HFFc6 (cell line): ENCODE measurements around the gene ACVR1C. TPM values are rescaled to one million over a fixed set of nuclear protein-coding genes. Genes with fewer than 3 reads are reported as not detected.
"Not testable (repeated sequence)": the region's sequence is repeated elsewhere in the genome, so short reads cannot be mapped to it uniquely, and the experiment has no call there.

ENCODE experiments used
- DNase-seq: peaks from one replicate; pipeline ENCODE4 v3.0.0-alpha.2; 2018
- H3K27ac Mint-ChIP-seq: 2 replicates; pipeline ENCODE4 v1.8.0; 2020; ENCODE audit warnings: mild to moderate bottlenecking, mixed read lengths
- H3K27me3 Mint-ChIP-seq: 2 replicates; pipeline ENCODE4 v1.8.0; 2021; ENCODE audit warnings: mild to moderate bottlenecking, moderate library complexity, mixed read lengths; ENCODE audit not compliant: insufficient read depth
- H3K36me3 Mint-ChIP-seq: 2 replicates; pipeline ENCODE4 v1.8.0; 2021; ENCODE audit warnings: low read depth, mixed read lengths
- H3K4me1 Mint-ChIP-seq: 2 replicates; pipeline ENCODE4 v1.8.0; 2020; ENCODE audit warnings: low read depth, mixed read lengths
- H3K4me3 Mint-ChIP-seq: 2 replicates; pipeline ENCODE4 v1.8.0; 2020; ENCODE audit warnings: mild to moderate bottlenecking, moderate library complexity, mixed read lengths
- H3K9me3 Mint-ChIP-seq: 2 replicates; pipeline ENCODE4 v1.8.0; 2020; ENCODE audit warnings: mild to moderate bottlenecking, mixed read lengths
- total RNA-seq, 6 experiments: library from RNA; stranded (reverse); fragmentation: NEBNext Ultra II Directional; extraction: Animal tissue kit (Norgen Biotek cat#: 25700); gene quantifications; 2 replicates in 1 of 6; 3 replicates in 5 of 6; pipeline ENCODE4 v1.2.3, GENCODE V29; 2021
- TF ChIP-seq, protein P1 (sequence below): fragments of 200-600 bp; sonication (generic); IDR thresholded peaks from 2 replicates; pipeline ENCODE4 v1.5.0; 2021; ENCODE audit warnings: antibody characterized with exemption, mild to moderate bottlenecking

ACVR1C gene
- total RNA-seq, 6 experiments from 2014 or later: 0.02 to 0.13 (median 0.05) TPM; not detected in 2

DNA sequence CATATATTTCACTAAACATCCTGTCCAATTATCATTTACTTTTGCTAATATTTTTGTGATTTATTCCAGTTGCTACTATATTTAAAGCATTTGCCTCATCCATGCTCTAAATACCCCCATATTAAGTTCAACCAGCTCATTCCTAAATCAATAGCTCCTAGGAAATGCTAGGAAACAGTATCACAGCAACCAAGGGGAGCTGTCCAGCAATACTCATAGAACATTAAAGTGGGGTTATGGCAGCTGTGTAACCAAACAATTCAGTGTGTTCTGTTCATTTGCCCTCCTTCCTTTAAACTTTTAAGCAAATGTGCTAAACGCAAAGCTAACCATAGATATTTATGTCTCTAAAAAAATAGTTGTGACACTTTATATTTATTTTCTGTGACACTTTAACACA, 41.1 kb downstream of the ACVR1C start:
- no peaks in the 10 kb centered on the region for H3K4me1 Mint-ChIP-seq
- H3K27ac Mint-ChIP-seq: no peak overlapping the region
- DNase-seq: no peak
- no peaks in the 10 kb centered on the region for H3K36me3 Mint-ChIP-seq
- H3K4me3 Mint-ChIP-seq: no peak overlapping the region
- TF ChIP-seq, protein P1, sequence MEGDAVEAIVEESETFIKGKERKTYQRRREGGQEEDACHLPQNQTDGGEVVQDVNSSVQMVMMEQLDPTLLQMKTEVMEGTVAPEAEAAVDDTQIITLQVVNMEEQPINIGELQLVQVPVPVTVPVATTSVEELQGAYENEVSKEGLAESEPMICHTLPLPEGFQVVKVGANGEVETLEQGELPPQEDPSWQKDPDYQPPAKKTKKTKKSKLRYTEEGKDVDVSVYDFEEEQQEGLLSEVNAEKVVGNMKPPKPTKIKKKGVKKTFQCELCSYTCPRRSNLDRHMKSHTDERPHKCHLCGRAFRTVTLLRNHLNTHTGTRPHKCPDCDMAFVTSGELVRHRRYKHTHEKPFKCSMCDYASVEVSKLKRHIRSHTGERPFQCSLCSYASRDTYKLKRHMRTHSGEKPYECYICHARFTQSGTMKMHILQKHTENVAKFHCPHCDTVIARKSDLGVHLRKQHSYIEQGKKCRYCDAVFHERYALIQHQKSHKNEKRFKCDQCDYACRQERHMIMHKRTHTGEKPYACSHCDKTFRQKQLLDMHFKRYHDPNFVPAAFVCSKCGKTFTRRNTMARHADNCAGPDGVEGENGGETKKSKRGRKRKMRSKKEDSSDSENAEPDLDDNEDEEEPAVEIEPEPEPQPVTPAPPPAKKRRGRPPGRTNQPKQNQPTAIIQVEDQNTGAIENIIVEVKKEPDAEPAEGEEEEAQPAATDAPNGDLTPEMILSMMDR: no peak
- no peaks in the 10 kb centered on the region for H3K9me3 Mint-ChIP-seq
- no peaks in the 10 kb centered on the region for H3K27me3 Mint-ChIP-seq

DNA sequence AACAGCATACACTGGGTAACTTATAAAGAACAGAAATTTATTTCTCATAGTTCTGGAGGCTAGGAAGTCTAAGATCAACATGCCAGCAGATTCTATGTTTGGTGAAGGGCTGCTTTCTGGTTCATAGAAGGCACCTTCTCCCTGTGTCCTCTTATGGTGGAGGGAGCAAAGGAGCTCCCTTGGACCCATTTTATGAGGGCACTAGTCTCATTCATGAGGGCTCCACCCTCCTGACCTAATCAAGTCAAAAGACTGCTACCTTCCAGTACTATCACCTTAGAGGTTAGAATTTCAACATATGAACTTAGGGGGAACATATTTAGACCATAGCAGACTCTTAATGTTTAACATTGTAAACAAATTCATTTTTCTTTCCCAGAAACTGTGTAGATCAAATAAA, 54.5 kb downstream of the ACVR1C start:
- H3K27ac Mint-ChIP-seq: no peak overlapping the region
- H3K36me3 Mint-ChIP-seq: no peaks in the 10 kb centered on the region
- no peaks in the 10 kb centered on the region for H3K4me1 Mint-ChIP-seq
- no peak overlapping the region for H3K4me3 Mint-ChIP-seq
- no peaks in the 10 kb centered on the region for H3K9me3 Mint-ChIP-seq
- DNase-seq: no peak
- H3K27me3 Mint-ChIP-seq: no peaks in the 10 kb centered on the region
- TF ChIP-seq, protein P1: no peak

DNA sequence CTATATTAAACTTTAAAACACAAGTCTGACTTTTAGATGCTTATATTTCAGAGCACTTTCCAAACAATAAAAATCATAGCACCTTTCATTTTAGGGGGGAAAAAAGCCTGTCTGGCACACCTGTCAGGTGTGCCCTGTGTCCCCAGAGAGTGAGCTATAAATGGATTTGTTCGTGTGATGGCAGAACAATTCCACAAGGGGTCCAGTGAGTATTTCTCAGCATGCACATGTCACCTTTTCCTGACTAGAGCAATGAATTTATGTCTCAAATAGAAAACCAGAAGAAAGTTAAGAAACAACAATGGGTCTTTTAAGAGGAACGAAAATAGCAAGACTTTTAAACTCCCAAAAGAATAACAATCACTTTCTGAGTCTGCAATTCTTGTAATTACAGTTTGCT, 55.9 kb downstream of the ACVR1C start:
- H3K9me3 Mint-ChIP-seq: no peaks in the 10 kb centered on the region
- no peak overlapping the region for H3K4me3 Mint-ChIP-seq
- no peaks in the 10 kb centered on the region for H3K27me3 Mint-ChIP-seq
- TF ChIP-seq, protein P1: peak; percentile 53
- DNase-seq: no peak
- H3K36me3 Mint-ChIP-seq: no peaks in the 10 kb centered on the region
- H3K27ac Mint-ChIP-seq: no peak overlapping the region
- H3K4me1 Mint-ChIP-seq: no peaks in the 10 kb centered on the region

DNA sequence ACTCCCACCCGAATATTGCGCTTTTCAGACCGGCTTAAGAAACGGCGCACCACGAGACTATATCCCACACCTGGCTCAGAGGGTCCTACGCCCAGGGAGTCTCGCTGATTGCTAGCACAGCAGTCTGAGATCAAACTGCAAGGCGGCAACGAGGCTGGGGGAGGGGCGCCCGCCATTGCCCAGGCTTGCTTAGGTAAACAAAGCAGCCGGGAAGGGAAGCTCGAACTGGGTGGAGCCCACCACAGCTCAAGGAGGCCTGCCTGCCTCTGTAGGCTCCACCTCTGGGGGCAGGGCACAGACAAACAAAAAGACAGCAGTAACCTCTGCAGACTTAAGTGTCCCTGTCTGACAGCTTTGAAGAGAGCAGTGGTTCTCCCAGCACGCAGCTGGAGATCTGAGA, 62.0 kb downstream of the ACVR1C start:
- not testable (repeated sequence) for H3K27ac Mint-ChIP-seq, H3K9me3 Mint-ChIP-seq, H3K27me3 Mint-ChIP-seq, H3K36me3 Mint-ChIP-seq, H3K4me3 Mint-ChIP-seq, H3K4me1 Mint-ChIP-seq, DNase-seq

DNA sequence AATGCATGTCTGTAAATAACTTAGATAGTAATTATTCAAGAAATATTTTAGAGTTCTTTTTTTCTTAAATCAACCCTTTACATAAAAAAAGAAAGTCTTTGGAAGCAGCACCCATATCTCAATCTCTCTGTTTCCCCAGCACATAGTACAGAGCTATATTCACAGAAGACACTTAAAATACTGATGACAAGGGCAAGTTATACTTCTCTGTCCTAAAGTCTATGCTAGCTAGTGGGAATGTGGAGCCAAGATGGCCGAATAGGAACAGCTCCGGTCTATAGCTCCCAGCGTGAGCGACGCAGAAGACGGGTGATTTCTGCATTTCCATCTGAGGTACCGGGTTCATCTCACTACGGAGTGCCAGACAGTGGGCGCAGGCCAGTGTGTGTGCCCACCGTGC, 62.6 kb downstream of the ACVR1C start:
- not testable (repeated sequence) for H3K4me3 Mint-ChIP-seq, H3K27ac Mint-ChIP-seq, H3K27me3 Mint-ChIP-seq, H3K4me1 Mint-ChIP-seq, H3K36me3 Mint-ChIP-seq, H3K9me3 Mint-ChIP-seq, DNase-seq

DNA sequence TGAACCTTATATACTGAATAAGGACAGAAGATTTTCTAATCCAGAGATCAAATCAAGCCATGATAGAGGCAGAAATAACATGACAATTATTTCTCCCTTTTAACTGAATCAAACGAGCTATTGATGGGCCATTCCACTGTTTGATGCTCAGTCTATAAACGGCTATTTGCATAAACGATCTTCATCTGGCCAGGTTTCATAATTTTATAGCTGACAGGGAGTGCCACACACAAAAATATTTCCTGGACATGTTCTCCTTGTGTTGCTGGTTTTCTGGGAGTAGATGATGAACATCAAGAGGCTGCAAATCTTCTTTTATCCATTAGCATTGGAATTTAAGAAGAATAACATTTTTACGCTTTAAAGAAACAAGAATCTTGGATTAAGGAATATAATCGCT, 63.1 kb downstream of the ACVR1C start:
- TF ChIP-seq, protein P1: no peak
- Mint-ChIP-seq H3K4me3 (no peak overlapping the region), H3K27ac (no peak overlapping the region), H3K36me3 (no peaks in the 10 kb centered on the region), H3K9me3 (no peaks in the 10 kb centered on the region), H3K4me1 (no peaks in the 10 kb centered on the region), H3K27me3 (no peaks in the 10 kb centered on the region; the same call in 1 of the 2 replicates)
- no peak for DNase-seq

DNA sequence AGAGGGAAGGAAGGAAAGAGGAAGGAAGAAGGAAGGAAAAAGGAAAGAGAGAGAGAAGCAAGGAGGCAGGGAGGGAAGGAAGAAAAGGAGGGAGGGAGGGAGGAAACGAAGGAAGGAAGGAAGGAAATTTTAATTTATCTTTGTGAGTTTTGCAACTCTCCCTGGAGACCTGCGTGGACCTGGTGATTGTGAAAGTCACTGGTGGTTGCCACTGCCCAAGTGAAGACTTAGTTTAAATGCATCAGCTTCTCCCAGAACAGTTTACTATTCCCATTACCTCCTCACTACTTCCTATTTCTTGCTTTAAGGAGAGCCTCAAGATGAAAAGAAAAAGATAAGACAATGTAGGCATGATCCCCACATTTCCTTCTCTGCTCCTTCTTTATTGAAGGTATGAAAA, 68.8 kb downstream of the ACVR1C start:
- H3K27ac Mint-ChIP-seq: no peak overlapping the region
- H3K9me3 Mint-ChIP-seq: no peaks in the 10 kb centered on the region; the same call in 1 of the 2 replicates
- TF ChIP-seq, protein P1: no peak
- H3K36me3 Mint-ChIP-seq: no peaks in the 10 kb centered on the region
- no peak overlapping the region for H3K4me3 Mint-ChIP-seq
- DNase-seq: no peak
- H3K27me3 Mint-ChIP-seq: no peaks in the 10 kb centered on the region; the same call in 1 of the 2 replicates
- peaks cover 10% of the 10 kb centered on the region; the same call in 1 of the 2 replicates for H3K4me1 Mint-ChIP-seq
